ENCODE measurements around the gene NEIL1.
"Not testable (repeated sequence)": the region's sequence is repeated elsewhere in the genome, so short reads cannot be mapped to it uniquely, and the experiment has no call there.

Gene NEIL1

GRCh38 chr15:75346796-75347221 lies at the start of gene NEIL1:
TSS of gene NEIL1 (plus strand) at chr15:75347039. CDS start at chr15:75348906, 1,867 bp downstream.
- no peak for DNase-seq

GRCh38 chr15:75298541-75299310 lies 48.1 kb upstream of the NEIL1 start:
- not testable (repeated sequence) for DNase-seq

- not testable (repeated sequence) for DNase-seq
These were observed 47.5 kb upstream of the NEIL1 start for GRCh38 chr15:75299311-75299688.

- not testable (repeated sequence) for DNase-seq
These were observed 46.8 kb upstream of the NEIL1 start for GRCh38 chr15:75300026-75300425.

GRCh38 chr15:75302318-75302717 lies 44.5 kb upstream of the NEIL1 start:
- DNase-seq, result no peak

GRCh38 chr15:75302753-75303152 lies 44.1 kb upstream of the NEIL1 start:
- DNase-seq, result not testable (repeated sequence)

GRCh38 chr15:75306188-75306587 lies 40.7 kb upstream of the NEIL1 start:
- no peak for DNase-seq

- DNase-seq, result peak; percentile 17
These were observed 39.0 kb upstream of the NEIL1 start for GRCh38 chr15:75307778-75308390.

GRCh38 chr15:75309711-75310110 lies 37.1 kb upstream of the NEIL1 start:
- DNase-seq, result no peak

- DNase-seq, result not testable (repeated sequence)
These were observed 34.3 kb upstream of the NEIL1 start for GRCh38 chr15:75312548-75312947.

- DNase-seq, result no peak
These were observed 33.6 kb upstream of the NEIL1 start for GRCh38 chr15:75313116-75313845.

- DNase-seq, result no peak
These were observed 32.1 kb upstream of the NEIL1 start for GRCh38 chr15:75314552-75315290.

GRCh38 chr15:75319231-75319897 lies 27.5 kb upstream of the NEIL1 start:
- DNase-seq, result not testable (repeated sequence)

- no peak for DNase-seq
These were observed 25.1 kb upstream of the NEIL1 start for GRCh38 chr15:75321711-75322110.

GRCh38 chr15:75325922-75326321 lies 20.9 kb upstream of the NEIL1 start:
- DNase-seq, result no peak

GRCh38 chr15:75327005-75327404 lies 19.8 kb upstream of the NEIL1 start:
- no peak for DNase-seq

- DNase-seq, result no peak
These were observed 19.3 kb upstream of the NEIL1 start for GRCh38 chr15:75327491-75327890.

GRCh38 chr15:75328493-75329314 lies 18.1 kb upstream of the NEIL1 start:
- no peak for DNase-seq

GRCh38 chr15:75329571-75329970 lies 17.3 kb upstream of the NEIL1 start:
- DNase-seq, result no peak

GRCh38 chr15:75332093-75332492 lies 14.7 kb upstream of the NEIL1 start:
- not testable (repeated sequence) for DNase-seq

GRCh38 chr15:75333654-75334419 lies 13.0 kb upstream of the NEIL1 start:
- DNase-seq, result not testable (repeated sequence)

Measured in NCI-H748 treated with DMSO at 0.1 percent for 48 hours (cell line).